A673 (cell line): ENCODE results near the gene FBXO11. TPM values are rescaled to one million over a fixed set of nuclear protein-coding genes. Genes with fewer than 3 reads are reported as not detected.
A peak's percentile ranks its signal among the peaks of the same experiment; 100 is the strongest.

ENCODE experiments used
- BruUV-seq: library from RNA; stranded (reverse); fragments of 400-500 nt; replicated peaks from 2 replicates; lab custom pipeline; 2021; lab: Mats Ljungman, UMichigan
- CTCF ChIA-PET: fragments of 300-600 bp; sonication (Branson Sonifier 250); formaldehyde crosslinking; loops from one replicate; lab custom pipeline; 2022; ENCODE audit warnings: antibody characterized with exemption; lab: Charles Lee
- POLR2A ChIA-PET: fragments of 300-600 bp; sonication (Branson Sonifier 250); formaldehyde crosslinking; loops from one replicate; lab custom pipeline; 2022; ENCODE audit warnings: antibody characterized with exemption; ENCODE audit not compliant: low non-redundant PET; lab: Charles Lee
- DNase-seq: peaks from one replicate; pipeline ENCODE4 v3.0.0-alpha.2; 2015; ENCODE audit warnings: low spot score
- H3K27ac ChIP-seq: fragments of 200-600 bp; sonication (generic); 2 replicates; pipeline ENCODE4 v1.5.1; 2016; ENCODE audit warnings: mixed run types, low read depth, mild to moderate bottlenecking, mixed read lengths, antibody characterized with exemption, low read length; ENCODE audit not compliant: poor library complexity, severe bottlenecking
- H3K27me3 ChIP-seq: fragments of 200-600 bp; sonication (generic); replicated peaks from 2 replicates; pipeline ENCODE4 v1.6.1; 2017; ENCODE audit warnings: mixed run types, low read depth, mild to moderate bottlenecking, mixed read lengths, antibody characterized with exemption, low read length; ENCODE audit not compliant: insufficient read depth, poor library complexity
- H3K36me3 ChIP-seq: fragments of 200-600 bp; sonication (generic); 2 replicates; pipeline ENCODE4 v1.6.1; 2016; ENCODE audit warnings: mixed run types, mild to moderate bottlenecking, mixed read lengths, antibody characterized with exemption, low read length; ENCODE audit not compliant: insufficient read depth, poor library complexity, severe bottlenecking
- H3K4me1 ChIP-seq: fragments of 200-600 bp; sonication (generic); 2 replicates; pipeline ENCODE4 v1.6.1; 2017; ENCODE audit warnings: mixed run types, mild to moderate bottlenecking, mixed read lengths, antibody characterized with exemption, low read length; ENCODE audit not compliant: insufficient read depth, poor library complexity, severe bottlenecking
- H3K4me3 ChIP-seq: fragments of 200-600 bp; sonication (generic); 2 replicates; pipeline ENCODE4 v1.5.1; 2016; ENCODE audit warnings: low read depth, mixed run types, mild to moderate bottlenecking, mixed read lengths, low read length; ENCODE audit not compliant: poor library complexity, severe bottlenecking
- H3K9me3 ChIP-seq: fragments of 200-600 bp; sonication (generic); 2 replicates; pipeline ENCODE4 v1.6.1; 2016; ENCODE audit warnings: mixed run types, low read depth, mild to moderate bottlenecking, mixed read lengths, antibody characterized with exemption, low read length; ENCODE audit not compliant: poor library complexity, severe bottlenecking
- CTCF ChIP-seq: fragments of 300-800, 200-600 bp; sonication (generic); conservative IDR thresholded peaks from 2 replicates; pipeline ENCODE4 v1.5.1; 2017; ENCODE audit warnings: low read depth, mild to moderate bottlenecking, antibody characterized with exemption, low read length, moderate library complexity, mixed read lengths
- EZH2 ChIP-seq: fragments of 200-600 bp; sonication (generic); IDR thresholded peaks from 2 replicates; pipeline ENCODE4 v1.6.1; 2017; ENCODE audit warnings: borderline replicate concordance, low read depth, mild to moderate bottlenecking, mixed read lengths, antibody characterized with exemption, low read length; ENCODE audit not compliant: poor library complexity, severe bottlenecking
- intact Hi-C: fragments of 100-400 bp; cut with micrococcal nuclease; formaldehyde crosslinking; loops from one replicate; pipeline ENCODE4 v1.10.0; 2022; ENCODE audit not compliant: unreplicated experiment
- total RNA-seq: library from RNA; stranded (reverse); gene quantifications from 2 replicates; pipeline ENCODE4 v1.2.3, GENCODE V29; 2021

Gene FBXO11
- total RNA-seq, 1 experiment from 2014 or later, result 84.0 TPM

- Histone ChIP-seq H3K36me3 (peaks cover 4% of the 10 kb centered on the region), H3K9me3 (no peaks in the 10 kb centered on the region), H3K27ac (no peak overlapping the region), H3K4me3 (no peak overlapping the region), H3K27me3 (no peaks in the 10 kb centered on the region), H3K4me1 (no peaks in the 10 kb centered on the region)
- intact Hi-C loops, result no loop called here
- POLR2A ChIA-PET, result no interaction called here
- no TSS peak for BruUV-seq
- CTCF ChIA-PET, result interaction anchor here (0.7 kb wide), 1 partner anchor 25 kb away, joined by 3 read pairs; no protein-coding TSS in a partner anchor
- TF ChIP-seq CTCF (no peak), EZH2 (no peak)
- no peak for DNase-seq
Observed at GRCh38 chr2:47876912-47877311, 29.4 kb downstream of the FBXO11 start.

- POLR2A ChIA-PET, result interaction anchor here (0.6 kb wide), 1 partner anchor 897 kb away, joined by 3 read pairs; no protein-coding TSS in a partner anchor
Observed at GRCh38 chr2:47872941-47873340, 33.4 kb downstream of the FBXO11 start.

GRCh38 chr2:47870641-47871540 is 35.4 kb downstream of the FBXO11 start:
- H3K4me1 ChIP-seq, result peaks cover 33% of the 10 kb centered on the region
- POLR2A ChIA-PET, result no interaction called here
- peaks cover 4% of the 10 kb centered on the region for H3K36me3 ChIP-seq
- peak overlapping the region; percentile 37 for H3K27ac ChIP-seq
- no peaks in the 10 kb centered on the region for H3K9me3 ChIP-seq
- no peak overlapping the region for H3K4me3 ChIP-seq
- no TSS peak for BruUV-seq
- TF ChIP-seq CTCF (no peak), EZH2 (no peak)
- CTCF ChIA-PET, result interaction anchor here (0.6 kb wide), 1 partner anchor 16 kb away, joined by 3 read pairs; no protein-coding TSS in a partner anchor
- intact Hi-C loops, result no loop called here
- no peaks in the 10 kb centered on the region for H3K27me3 ChIP-seq
- no peak for DNase-seq

More at GRCh38 chr2:47872941-47873340, 33.4 kb downstream of the FBXO11 start:
- Histone ChIP-seq H3K4me1 (peaks cover 24% of the 10 kb centered on the region), H3K36me3 (peaks cover 4% of the 10 kb centered on the region), H3K9me3 (no peaks in the 10 kb centered on the region), H3K4me3 (no peak overlapping the region), H3K27ac (no peak overlapping the region), H3K27me3 (no peaks in the 10 kb centered on the region)
- TF ChIP-seq EZH2, result no peak
- TF ChIP-seq CTCF, result no peak
- no TSS peak for BruUV-seq
- intact Hi-C loops, result no loop called here
- DNase-seq, result no peak
- CTCF ChIA-PET, result no interaction called here
